NCI-H1048 (cell line): Measurements from ENCODE around the gene TRAF7.

Experiments
- DNase-seq: peaks from one replicate; lab custom pipeline; 2025; lab: John Stamatoyannopoulos, UW

TRAF7 gene

GRCh38 chr16:2165861-2166260, 10.3 kb downstream of the TRAF7 start:
- DNase-seq = no peak

DNA sequence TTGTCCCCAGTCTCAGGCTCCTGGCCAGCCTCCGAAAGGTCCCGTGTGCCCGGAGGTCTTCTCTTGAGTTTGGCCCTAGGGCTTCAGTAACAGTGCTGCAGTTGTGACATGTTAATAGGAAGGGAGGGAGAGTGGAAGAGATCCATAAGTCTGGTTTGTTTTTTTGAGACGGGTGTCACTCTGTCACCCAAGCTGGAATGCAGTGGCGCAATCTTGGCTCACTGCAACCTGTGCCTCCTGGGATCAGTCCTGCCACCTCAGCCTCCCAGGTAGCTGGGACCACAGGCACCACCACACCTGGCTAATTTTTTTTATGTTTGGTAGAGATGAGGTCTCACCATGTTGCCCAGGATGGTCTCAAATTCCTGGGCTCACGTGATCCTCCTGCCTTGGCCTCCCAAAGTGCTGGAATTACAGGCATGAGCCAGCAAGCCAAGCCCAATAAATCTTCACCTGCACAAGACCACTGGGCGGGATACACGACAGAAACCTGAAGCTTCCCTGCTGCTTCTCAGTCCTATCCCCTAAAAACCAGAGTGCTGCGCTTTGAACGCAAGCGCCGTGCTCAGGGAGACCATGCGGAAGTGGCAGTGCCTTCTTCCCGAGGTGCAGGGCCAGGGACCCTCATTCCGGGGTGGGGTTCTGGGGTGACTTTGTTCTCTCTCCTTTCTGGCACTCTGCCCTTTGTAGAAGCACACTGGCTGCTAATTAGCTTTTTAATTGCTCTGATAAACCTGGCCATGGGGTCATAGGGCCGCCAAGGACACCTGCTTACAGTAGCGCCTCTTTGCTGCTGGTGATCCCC, 10.9 kb downstream of the TRAF7 start:
- no peak for DNase-seq

DNA sequence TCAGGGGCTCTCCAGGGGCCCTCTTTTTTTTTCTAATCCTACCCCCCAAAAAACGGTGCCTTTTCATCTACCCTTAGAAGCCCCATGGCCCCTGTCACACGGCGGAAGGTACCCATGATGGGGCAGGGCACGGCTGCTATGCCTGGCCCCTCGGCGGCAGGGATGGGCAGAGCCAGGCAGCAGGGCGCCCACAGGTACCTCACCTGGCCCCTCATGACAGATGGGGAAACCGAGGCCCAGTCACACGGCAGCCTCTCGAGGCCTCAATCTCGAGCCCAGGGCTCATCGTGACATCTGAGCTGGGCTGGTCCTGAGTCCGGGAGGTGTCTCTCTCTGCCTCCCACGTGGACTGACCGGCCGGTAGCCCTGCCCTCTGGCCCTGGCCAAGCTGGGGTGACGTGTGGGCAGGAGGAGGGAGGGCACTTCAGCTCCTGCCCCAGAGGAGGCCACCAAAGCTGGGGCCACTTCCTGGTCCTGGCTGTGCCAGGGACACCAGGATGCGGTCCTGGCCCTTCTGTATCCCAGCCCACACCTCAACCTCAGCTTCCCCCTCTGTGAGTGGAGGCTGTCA, 11.6 kb downstream of the TRAF7 start:
- no peak for DNase-seq

GRCh38 chr16:2170080-2170479, 14.5 kb downstream of the TRAF7 start:
- DNase-seq = no peak

DNA sequence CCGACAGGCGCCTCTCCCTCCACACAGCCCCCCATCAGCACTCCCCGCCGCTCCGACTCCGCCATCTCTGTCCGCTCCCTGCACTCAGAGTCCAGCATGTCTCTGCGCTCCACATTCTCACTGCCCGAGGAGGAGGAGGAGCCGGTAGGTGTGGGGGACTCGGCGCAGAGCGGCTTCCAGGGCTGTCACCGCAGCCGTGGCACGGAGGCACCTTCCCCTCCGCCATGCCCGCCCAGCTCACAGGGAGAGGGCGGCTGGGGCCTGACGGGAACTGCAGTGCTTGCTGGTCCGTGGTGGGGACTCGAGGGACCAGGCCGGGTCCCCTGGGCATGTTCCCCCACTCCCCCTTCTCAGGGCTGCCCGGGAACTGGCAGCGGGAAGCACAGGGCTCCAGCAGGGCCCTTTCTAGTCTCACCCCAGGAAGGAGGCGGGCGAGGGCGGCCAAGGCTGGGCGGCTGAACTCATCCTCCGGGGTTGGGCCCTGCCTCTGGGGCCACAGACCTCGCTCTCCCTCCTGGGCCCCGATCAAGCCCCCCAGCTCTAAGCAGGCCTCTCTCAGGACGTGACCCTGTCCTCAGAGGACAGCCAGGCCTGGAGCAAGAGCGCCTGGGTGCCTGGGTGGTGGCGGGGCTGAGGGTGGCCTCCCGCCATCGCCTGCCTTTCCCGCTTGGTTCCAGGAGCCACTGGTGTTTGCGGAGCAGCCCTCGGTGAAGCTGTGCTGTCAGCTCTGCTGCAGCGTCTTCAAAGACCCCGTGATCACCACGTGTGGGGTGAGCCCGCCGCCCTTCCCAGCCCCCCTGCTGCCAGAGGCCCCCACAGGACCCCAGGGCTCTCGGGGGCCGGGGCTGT, 15.2 kb downstream of the TRAF7 start:
- DNase-seq = no peak

DNA sequence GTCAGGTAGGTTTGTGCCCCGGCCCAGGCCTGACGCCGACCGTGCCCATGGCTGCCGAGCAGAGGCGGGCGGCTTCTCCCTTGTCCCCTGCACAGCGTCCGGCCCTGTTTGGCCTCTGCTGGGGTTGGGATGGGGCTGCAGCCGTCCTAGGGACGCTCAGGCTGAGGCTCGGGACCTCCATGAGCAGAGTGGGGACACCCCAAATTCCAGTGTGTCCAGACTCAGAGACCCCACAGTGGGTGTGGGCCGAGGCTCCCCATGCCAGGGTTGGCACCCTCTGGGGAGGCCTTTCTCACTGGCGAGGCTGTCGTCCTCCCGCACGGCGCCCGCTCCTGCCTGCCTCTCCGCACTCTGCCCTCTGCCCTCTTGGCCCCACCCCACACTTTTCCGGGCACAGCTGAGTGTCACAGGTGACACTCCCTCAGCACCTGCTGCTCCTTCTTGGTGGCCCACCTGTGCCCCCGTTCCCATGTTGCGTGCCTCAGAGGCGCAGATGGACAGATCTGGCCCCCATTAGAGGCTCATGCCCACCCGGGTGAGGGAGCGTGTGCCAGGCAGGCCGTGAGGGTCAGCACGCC, 16.1 kb downstream of the TRAF7 start:
- no peak for DNase-seq

DNA sequence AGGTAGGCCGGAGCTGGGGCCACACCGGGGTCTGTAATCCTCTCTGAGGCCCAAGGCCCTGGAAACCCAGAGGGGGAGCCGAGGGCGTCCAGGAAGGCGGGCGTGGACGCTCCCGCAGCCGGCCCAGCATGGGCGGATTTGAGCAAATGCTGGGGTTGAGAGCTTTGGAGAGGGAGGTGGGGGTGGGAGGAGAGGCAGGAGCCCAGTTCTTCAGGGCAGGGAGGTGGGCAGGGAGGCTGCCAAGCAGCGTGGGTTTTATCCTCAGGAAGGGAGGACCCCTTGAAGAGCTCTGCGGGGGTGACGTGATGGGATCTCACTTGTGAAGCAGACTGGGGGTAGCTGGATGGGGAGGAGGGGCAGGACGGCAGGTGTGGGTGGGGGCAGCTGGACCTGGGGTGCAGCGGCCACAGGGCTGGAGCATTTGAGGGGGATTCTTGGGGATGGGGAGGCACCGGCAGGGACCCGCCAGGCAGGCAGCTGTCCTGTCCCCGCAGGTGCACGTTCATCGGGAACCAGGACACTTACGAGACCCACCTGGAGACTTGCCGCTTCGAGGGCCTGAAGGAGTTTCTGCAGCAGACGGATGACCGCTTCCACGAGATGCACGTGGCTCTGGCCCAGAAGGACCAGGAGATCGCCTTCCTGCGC, 17.2 kb downstream of the TRAF7 start:
- DNase-seq = no peak

- DNase-seq = no peak
These were observed 17.8 kb downstream of the TRAF7 start for GRCh38 chr16:2173366-2173765.

GRCh38 chr16:2173916-2174315, 18.3 kb downstream of the TRAF7 start:
- no peak for DNase-seq

GRCh38 chr16:2174396-2175131, 19.0 kb downstream of the TRAF7 start:
- no peak for DNase-seq

DNA sequence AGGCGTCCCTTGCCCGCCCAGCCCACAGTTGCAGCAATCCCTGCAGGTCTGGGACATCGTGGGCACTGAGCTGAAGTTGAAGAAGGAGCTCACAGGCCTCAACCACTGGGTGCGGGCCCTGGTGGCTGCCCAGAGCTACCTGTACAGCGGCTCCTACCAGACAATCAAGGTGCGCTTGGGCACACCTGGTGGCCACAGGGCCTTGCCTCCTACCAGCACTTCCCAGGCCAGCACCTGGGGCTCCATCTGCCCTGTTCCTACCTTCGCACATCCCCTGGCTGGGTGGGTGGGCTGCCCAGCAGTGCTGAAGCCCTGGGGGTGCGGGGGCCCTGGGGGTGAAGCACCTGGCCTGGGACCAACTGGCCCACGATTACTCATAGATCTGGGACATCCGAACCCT, 19.9 kb downstream of the TRAF7 start:
- DNase-seq = no peak

GRCh38 chr16:2176047-2176446, 20.5 kb downstream of the TRAF7 start:
- DNase-seq = no peak

- no peak for DNase-seq
These were observed 21.5 kb downstream of the TRAF7 start for GRCh38 chr16:2177101-2177500.

GRCh38 chr16:2177561-2177960, 22.0 kb downstream of the TRAF7 start:
- DNase-seq = no peak

- no peak for DNase-seq
These were observed 22.9 kb downstream of the TRAF7 start for GRCh38 chr16:2178321-2179106.

- no peak for DNase-seq
These were observed 23.5 kb downstream of the TRAF7 start for GRCh38 chr16:2179107-2179501.

DNA sequence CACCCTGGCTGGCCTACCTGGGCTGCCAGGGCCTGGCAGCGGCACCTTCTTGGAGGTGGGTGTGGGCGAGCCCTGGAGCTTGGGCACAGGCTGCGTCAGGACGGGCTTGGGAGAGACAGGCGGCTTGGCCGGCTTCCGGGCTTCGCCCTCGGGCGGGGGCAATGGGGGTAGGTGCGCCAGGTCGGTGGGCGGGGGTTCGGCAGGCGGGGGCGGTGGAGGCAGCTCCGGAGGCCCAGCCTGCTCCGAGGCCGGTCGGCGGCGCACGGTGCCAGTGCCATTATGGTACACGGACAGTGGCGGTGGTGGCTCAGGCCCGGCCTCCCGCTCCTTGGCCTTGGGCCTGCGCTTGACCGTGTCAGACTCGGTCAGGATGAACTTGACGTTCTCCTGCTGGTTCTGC, 24.0 kb downstream of the TRAF7 start:
- DNase-seq = no peak

DNA sequence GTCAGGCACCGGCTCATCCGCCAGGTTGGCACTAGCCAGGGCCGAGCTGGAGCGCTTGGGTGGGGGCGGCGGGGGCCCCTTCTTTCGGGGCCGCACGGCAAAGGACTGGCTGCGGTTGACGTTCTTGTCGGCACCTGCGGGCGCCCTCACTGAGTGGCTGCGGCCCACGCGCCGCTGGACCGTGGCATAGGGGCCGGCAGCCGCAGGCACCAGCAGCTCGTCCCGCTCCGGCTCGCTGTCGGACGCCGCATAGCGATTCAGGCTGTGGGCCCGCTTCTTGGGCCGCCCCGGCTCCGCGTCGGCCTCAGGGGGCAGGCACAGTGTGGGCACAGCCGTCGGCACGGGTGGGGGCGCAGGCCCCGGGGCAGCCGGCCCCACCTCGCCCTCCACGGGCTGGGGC, 24.9 kb downstream of the TRAF7 start:
- no peak for DNase-seq

GRCh38 chr16:2180962-2181923, 25.7 kb downstream of the TRAF7 start:
- DNase-seq = no peak
